ENCODE results near the gene NRROS. TPM values are rescaled to one million over a fixed set of nuclear protein-coding genes. Genes with fewer than 3 reads are reported as not detected.

Gene NRROS
- total RNA-seq, 2 experiments from 2014 or later = 24.5 to 25.3 TPM

DNA sequence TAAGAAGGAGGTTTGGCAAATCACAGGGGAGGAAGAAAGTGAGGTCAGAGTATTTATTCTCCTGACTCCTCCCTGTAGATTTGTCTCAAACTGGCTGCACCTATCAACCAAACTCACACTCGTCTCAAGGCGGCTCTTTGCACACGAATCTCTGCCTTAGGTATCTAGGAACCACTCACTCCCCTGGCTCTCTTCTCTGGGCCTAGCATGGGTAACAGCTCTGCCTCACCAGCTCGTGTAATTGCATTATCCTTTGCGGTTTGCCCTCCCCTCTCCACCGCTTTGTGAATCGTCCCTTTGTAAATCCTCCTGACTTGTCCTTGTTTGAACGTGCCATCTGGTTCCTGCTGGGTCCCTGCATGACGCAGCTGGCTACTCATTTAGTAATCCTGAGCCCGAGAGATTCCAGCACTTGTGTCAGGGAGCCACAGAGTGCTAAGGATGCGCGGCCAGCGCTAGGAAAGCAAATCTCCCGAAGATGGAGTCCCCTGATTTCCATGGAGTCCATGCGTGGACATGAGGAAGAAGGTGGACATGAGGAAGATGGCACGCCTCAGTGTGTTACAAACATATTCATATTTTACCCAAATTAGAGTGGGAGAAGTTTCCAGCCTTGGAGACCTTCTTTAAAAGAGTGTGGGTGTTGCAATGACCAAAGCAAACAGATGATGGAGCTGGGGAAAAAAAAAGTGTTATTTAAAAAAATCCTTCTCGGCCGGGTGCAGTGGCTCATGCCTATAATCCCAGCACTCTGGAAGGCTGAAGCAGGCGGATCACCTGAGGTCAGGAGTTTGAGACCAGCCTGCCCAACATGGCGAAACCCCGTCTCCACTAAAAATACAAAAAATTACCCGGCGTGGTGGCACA, 26.7 kb downstream of the NRROS start:
- Mint-ChIP-seq H3K4me1 (ENCODE audit: low read depth) (peaks cover 12% of the 10 kb centered on the region), H3K27me3 (no peaks in the 10 kb centered on the region), H3K4me3 (no peak overlapping the region), H3K36me3 (peaks cover 2% of the 10 kb centered on the region), H3K27ac (no peak overlapping the region), H3K9me3 (no peaks in the 10 kb centered on the region)
- CTCF ChIA-PET = interaction anchor here (2.3 kb wide), 1 partner anchor 18 kb away, joined by 5 read pairs; no protein-coding TSS in a partner anchor
- DNase-seq = no peak
- POLR2A ChIA-PET = no interaction called here
- intact Hi-C loops (cut with micrococcal nuclease) = no loop called here

DNA sequence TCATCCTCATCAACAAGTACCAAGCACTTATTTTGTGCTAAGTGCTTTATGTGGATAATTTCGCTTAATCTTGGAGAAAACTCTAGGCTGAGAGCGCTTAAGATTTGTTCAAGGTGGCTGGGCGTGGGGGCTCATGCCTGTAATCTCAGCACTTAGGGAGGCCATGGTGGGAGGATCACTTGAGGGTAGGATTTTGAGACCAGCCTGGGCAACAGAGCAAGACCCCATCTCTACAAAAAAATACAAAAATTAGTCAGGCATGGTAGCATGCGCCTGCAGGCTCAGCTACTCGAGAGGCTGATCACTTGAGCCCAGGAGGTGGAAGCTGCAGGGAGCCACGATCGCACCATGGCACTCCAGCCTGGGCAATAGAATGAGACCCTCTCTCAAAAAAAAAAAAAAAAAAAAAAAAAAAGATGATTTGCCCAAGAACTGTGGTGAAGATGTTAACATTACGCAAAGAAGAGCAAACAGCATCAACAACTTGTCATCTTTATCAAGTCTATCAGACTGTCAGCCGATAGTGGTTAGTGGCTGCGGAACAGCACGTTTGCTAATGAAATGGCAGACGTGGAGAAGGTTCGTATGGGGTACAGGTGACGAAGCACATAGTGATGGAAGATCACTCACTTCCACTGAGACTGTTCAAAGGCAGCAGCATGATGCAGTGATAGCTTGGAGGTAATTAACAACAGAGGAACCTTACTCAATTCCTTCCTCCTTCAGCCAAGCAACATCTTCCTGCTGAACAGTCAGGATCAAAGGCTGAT, 27.7 kb downstream of the NRROS start:
- CTCF ChIA-PET = interaction anchor here (1.3 to 2.3 kb wide), 2 partner anchors 17 to 58 kb away, joined by 4 to 5 read pairs; no protein-coding TSS in a partner anchor

DNA sequence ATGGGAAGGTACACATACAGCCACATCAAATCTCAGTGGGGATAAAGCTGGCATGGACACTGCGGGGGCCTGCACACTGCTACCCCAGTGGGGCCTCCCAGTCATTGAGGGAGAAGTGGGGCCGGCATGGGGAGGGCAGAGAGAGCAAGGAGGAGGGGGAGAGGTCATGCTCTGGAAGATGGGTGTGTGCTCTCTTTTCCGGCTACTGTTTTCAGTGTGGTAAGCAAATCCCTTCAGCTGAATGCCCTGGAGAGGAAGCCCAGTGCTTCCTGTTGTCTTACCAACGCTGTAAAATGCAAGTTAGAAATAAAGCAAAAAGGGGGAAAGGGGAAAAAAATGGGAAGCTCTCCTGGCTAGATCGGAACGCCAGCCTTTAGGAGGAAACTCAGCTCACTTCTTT, 30.8 kb downstream of the NRROS start:
- Mint-ChIP-seq H3K27ac (peak overlapping the region; percentile 59), H3K27me3 (no peaks in the 10 kb centered on the region), H3K9me3 (no peaks in the 10 kb centered on the region), H3K36me3 (peaks cover 2% of the 10 kb centered on the region), H3K4me1 (ENCODE audit: low read depth) (peaks cover 17% of the 10 kb centered on the region), H3K4me3 (peak overlapping the region; percentile 16)
- CTCF ChIA-PET = interaction anchor here (0.6 to 1.1 kb wide), 3 partner anchors 14 to 148 kb away, joined by 3 to 4 read pairs (median 3); no protein-coding TSS in a partner anchor
- DNase-seq = no peak
- POLR2A ChIA-PET = interaction anchor here (1.0 kb wide), 1 partner anchor 29 kb away, joined by 3 read pairs; no protein-coding TSS in a partner anchor
- intact Hi-C loops (cut with micrococcal nuclease) = no loop called here

More for the DNA sequence above, 27.7 kb downstream of the NRROS start:
- POLR2A ChIA-PET = interaction anchor here (0.5 kb wide), 1 partner anchor 251 kb away, joined by 3 read pairs; no protein-coding TSS in a partner anchor
- Mint-ChIP-seq H3K4me3 (no peak overlapping the region), H3K27ac (no peak overlapping the region), H3K36me3 (no peaks in the 10 kb centered on the region), H3K27me3 (no peaks in the 10 kb centered on the region), H3K9me3 (no peaks in the 10 kb centered on the region), H3K4me1 (ENCODE audit: low read depth) (peaks cover 17% of the 10 kb centered on the region)
- no peak for DNase-seq
- intact Hi-C loops (cut with micrococcal nuclease) = no loop called here

DNA sequence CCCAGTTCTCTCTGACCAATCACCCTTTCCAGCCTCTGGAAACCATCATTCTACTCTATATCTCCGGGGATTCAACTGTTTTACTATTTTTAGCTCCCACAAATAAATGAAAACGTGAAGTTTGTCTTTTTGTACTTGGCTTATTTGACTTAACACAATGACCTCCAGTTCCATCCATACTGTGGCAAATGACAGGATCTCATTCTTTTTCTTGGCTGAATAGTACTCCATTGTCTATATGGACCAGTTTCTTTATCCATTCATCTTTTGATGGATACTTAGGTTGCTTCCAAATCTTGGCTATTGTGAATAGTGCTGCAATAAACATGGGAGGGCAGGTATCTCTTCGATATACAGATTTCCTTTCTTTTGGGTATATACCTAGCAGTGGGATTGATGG, 34.1 kb downstream of the NRROS start:
- Mint-ChIP-seq H3K27me3 (no peaks in the 10 kb centered on the region), H3K9me3 (no peaks in the 10 kb centered on the region), H3K27ac (no peak overlapping the region), H3K4me1 (ENCODE audit: low read depth) (peaks cover 37% of the 10 kb centered on the region), H3K36me3 (peaks cover 2% of the 10 kb centered on the region), H3K4me3 (no peak overlapping the region)
- ChIA-PET CTCF (interaction anchor here (1.3 kb wide), 1 partner anchor 11 kb away, joined by 5 read pairs; no protein-coding TSS in a partner anchor), POLR2A (no interaction called here)
- intact Hi-C loops (cut with micrococcal nuclease) = no loop called here
- DNase-seq = no peak

DNA sequence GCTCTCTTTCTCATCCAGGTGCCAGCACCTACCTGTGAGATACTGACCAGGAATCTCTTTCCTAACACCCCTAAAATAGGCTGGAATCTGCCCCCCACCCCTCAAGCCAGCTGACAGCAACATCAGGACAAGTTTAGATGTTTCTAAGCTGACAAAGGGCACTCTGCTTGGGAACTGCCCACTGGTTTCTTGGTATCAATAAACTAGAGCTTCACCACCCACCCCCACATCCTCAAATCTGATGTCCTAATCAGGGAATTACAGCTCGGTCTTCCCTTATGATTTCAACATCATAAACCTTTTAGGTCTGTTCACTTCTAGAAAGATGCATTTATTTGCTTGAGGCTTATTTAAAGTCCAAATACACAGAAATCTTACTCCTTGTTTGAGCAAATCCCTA, 37.9 kb downstream of the NRROS start:
- Mint-ChIP-seq H3K27me3 (no peaks in the 10 kb centered on the region), H3K27ac (no peak overlapping the region), H3K4me3 (no peak overlapping the region), H3K4me1 (ENCODE audit: low read depth) (peaks cover 20% of the 10 kb centered on the region), H3K9me3 (no peaks in the 10 kb centered on the region), H3K36me3 (peaks cover 2% of the 10 kb centered on the region)
- ChIA-PET CTCF (interaction anchor here (1.2 to 2.7 kb wide), 4 partner anchors 11 to 149 kb away, joined by 4 to 28 read pairs (median 6); no protein-coding TSS in a partner anchor), POLR2A (interaction anchor here (1.1 to 1.2 kb wide), 2 partner anchors 36 to 79 kb away, joined by 3 read pairs; no protein-coding TSS in a partner anchor)
- intact Hi-C loops (cut with micrococcal nuclease) = no loop called here
- DNase-seq = no peak

DNA sequence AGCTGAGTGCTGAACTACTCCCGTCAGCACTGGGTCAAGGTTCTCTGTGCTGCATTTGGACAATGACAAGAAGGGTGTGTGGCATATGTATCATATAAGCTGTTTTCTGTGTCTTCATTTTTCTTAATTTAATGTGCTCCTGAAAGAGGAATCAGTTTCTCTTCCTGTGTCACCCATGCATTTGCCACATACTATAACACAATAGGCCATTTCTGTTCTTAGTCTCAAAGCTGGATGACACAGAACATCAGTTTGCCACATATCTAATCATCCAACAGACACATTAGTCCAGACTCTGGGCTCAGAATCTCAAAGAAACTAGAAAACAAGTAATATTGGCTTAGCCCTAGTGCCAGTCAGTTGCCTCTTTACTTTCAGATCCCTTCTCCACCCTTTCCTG, 38.4 kb downstream of the NRROS start:
- ChIA-PET CTCF (interaction anchor here (1.2 to 2.7 kb wide), 4 partner anchors 10 to 149 kb away, joined by 4 to 28 read pairs (median 6); no protein-coding TSS in a partner anchor), POLR2A (interaction anchor here (1.1 kb wide), 1 partner anchor 37 kb away, joined by 3 read pairs; no protein-coding TSS in a partner anchor)
- DNase-seq = no peak
- Mint-ChIP-seq H3K27me3 (no peaks in the 10 kb centered on the region), H3K36me3 (peaks cover 2% of the 10 kb centered on the region), H3K27ac (no peak overlapping the region), H3K4me1 (ENCODE audit: low read depth) (peaks cover 20% of the 10 kb centered on the region), H3K9me3 (no peaks in the 10 kb centered on the region), H3K4me3 (no peak overlapping the region)
- intact Hi-C loops (cut with micrococcal nuclease) = no loop called here

DNA sequence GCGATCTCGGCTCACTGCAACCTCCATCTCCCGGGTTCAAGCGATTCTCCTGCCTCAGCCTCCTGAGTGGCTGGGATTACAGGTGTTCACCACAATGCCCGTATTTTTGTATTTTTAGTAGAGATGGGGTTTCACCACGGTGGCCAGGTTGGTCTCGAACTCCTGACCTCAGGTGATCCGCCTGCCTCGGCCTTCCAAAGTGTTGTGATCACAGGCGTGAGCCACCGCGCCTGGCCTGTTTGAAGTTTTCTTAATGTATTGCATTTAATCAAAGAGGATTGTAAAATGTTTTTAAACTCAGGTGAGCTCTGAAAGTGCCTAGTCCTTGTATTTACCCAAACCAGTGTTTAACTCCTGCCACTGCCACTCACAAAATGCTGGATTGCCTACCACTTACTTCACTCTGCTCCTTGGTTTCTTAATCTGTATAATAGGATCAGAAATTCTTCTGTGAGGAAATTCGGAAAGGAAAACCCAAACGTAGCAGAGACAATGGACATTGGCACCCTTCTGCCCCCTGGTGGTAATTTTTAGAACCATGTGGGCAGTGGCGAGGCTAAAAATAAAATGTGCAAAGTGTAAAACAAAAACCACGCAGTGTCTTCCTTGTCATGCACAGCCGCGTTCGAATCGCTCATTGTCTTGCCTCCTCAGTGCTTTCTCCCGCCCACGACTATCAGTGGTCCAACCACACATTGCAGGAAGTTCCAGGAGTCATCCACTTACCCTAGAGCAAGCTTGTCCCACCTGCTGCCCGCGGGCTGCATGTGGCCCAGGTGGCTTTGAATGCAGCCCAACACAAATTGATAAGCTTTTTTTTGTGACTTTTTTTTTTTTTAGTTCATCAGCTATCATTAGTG, 45.3 kb downstream of the NRROS start:
- no peaks in the 10 kb centered on the region for H3K36me3 Mint-ChIP-seq
- peak overlapping the region; percentile 48 for H3K4me3 Mint-ChIP-seq
- peaks cover 13% of the 10 kb centered on the region for H3K4me1 Mint-ChIP-seq (ENCODE audit: low read depth)
- POLR2A ChIA-PET = interaction anchor here (0.9 kb wide), 1 partner anchor 75 kb away, joined by 4 read pairs; no protein-coding TSS in a partner anchor
- no peaks in the 10 kb centered on the region for H3K9me3 Mint-ChIP-seq
- H3K27ac Mint-ChIP-seq = peak overlapping the region; percentile 31
- peak; percentile 80 for DNase-seq
- H3K27me3 Mint-ChIP-seq = no peaks in the 10 kb centered on the region
- intact Hi-C loops (cut with micrococcal nuclease) = loop anchor here (1.0 to 2.0 kb wide), 4 partner anchors 43 to 156 kb away; no protein-coding TSS in a partner anchor
- CTCF ChIA-PET = interaction anchor here (0.6 to 9.0 kb wide), 41 partner anchors 9 to 411 kb away, joined by 3 to 294 read pairs (median 4); partner anchors contain the start of genes FBXO45, NRROS and WDR53

DNA sequence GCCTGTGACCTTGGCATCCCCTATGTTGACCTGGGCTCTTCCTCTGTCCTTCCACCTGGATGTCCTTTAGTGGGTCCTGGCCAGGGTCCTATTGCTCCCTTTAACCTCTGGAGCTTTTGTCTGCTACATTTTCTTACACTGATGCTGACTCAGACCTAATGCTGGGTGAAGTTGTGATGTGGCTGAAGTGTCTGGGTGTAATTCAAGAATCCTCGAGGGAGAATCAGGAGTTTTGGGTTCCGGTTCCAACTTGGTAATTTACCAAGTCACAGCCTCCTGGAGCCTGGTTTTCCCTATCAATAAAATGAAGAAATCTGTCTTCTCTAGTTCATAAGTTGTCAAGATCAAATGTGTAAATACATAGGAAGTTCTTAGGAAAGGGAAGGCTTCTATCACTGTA, 46.9 kb downstream of the NRROS start:
- H3K27ac Mint-ChIP-seq = no peak overlapping the region
- CTCF ChIA-PET = interaction anchor here (0.8 to 9.0 kb wide), 8 partner anchors 33 to 158 kb away, joined by 4 to 294 read pairs (median 11); partner anchors contain the start of gene NRROS

DNA sequence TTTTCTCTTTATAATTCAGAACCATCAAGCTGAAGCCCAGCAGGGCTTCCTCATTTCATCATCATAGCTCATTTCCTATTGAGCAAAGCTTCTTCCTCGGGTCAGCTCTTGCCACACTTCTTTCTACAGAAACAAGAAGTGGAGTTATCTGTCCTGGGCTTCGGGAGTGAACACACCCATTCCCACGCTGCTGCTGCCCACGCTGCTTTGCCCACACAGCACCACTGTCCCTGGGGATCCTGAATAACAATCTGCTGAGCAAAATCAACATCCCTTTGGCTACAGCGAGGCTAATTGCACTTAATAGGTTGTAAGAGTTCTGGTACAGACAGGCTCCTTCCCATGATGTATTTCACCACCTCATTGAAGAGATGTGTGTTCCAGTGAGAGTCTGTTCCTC, 48.9 kb downstream of the NRROS start:
- Mint-ChIP-seq H3K4me1 (ENCODE audit: low read depth) (peaks cover 13% of the 10 kb centered on the region), H3K4me3 (no peak overlapping the region), H3K36me3 (no peaks in the 10 kb centered on the region), H3K9me3 (no peaks in the 10 kb centered on the region), H3K27ac (no peak overlapping the region), H3K27me3 (no peaks in the 10 kb centered on the region)
- intact Hi-C loops (cut with micrococcal nuclease) = no loop called here
- DNase-seq = no peak
- CTCF ChIA-PET = interaction anchor here (1.3 to 9.0 kb wide), 4 partner anchors 8 to 149 kb away, joined by 3 to 294 read pairs (median 5); no protein-coding TSS in a partner anchor
- POLR2A ChIA-PET = no interaction called here

More for the DNA sequence above, 46.9 kb downstream of the NRROS start:
- H3K9me3 Mint-ChIP-seq = no peaks in the 10 kb centered on the region
- no peak overlapping the region for H3K4me3 Mint-ChIP-seq
- DNase-seq = no peak
- intact Hi-C loops (cut with micrococcal nuclease) = no loop called here
- H3K27me3 Mint-ChIP-seq = no peaks in the 10 kb centered on the region
- H3K4me1 Mint-ChIP-seq (ENCODE audit: low read depth) = peaks cover 13% of the 10 kb centered on the region
- H3K36me3 Mint-ChIP-seq = no peaks in the 10 kb centered on the region
- POLR2A ChIA-PET = no interaction called here

DNA sequence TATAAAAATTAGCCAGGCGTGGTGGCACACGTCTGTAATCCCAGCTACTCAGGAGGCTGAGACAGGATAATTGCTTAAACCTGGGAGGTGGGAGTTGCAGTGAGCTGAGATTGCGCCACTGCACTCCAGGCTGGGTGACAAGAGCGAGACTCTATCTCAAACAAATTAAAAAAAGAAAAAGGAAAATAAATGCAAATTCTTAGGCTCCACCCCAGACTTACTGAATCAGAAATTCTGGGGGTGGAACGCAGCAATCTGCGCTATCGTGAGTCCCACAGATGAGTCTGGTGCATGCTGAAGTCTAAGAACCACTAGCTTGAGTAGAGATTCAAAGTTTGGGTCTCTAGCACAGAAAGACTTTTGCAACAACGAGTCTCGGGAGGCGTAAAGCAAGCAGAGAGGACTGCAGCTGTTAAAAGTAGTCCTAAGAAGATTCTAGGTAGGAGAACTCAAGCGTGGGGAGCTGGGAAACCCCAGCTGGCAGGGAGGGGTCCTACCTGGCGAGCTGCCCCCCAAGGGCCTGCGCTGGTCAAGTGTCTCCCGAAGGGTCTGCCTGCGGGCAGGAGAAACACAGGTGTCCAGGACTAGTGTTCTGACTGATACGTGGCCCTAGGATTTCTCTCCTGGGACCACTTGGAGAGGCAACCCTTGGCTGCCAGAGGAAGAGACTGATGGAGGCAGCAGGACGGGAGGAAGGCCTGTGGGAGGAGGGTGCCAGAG, 50.6 kb downstream of the NRROS start:
- no peaks in the 10 kb centered on the region for H3K36me3 Mint-ChIP-seq
- no peak overlapping the region for H3K4me3 Mint-ChIP-seq
- no peak for DNase-seq
- intact Hi-C loops (cut with micrococcal nuclease) = no loop called here
- ChIA-PET CTCF (interaction anchor here (9.0 kb wide), 1 partner anchor 80 kb away, joined by 294 read pairs; no protein-coding TSS in a partner anchor), POLR2A (no interaction called here)
- H3K9me3 Mint-ChIP-seq = no peaks in the 10 kb centered on the region
- H3K27ac Mint-ChIP-seq = no peak overlapping the region
- H3K4me1 Mint-ChIP-seq (ENCODE audit: low read depth) = peaks cover 3% of the 10 kb centered on the region
- H3K27me3 Mint-ChIP-seq = no peaks in the 10 kb centered on the region

Data from activated CD4-positive, alpha-beta memory T cell treated with anti-CD3 and anti-CD28 coated beads for 36 hours (primary cell).